H1 (cell line): ENCODE results near the gene BLNK. TPM values are rescaled to one million over a fixed set of nuclear protein-coding genes. Genes with fewer than 3 reads are reported as not detected.
A peak's percentile ranks its signal among the peaks of the same experiment; 100 is the strongest.

Source experiments
- CTCF ChIA-PET: fragments of 300-600 bp; sonication (Branson Sonifier 250); formaldehyde crosslinking; loops from one replicate; lab custom pipeline; 2021; ENCODE audit not compliant: partially characterized antibody; lab: Charles Lee
- POLR2A ChIA-PET: fragments of 300-600 bp; sonication (Branson Sonifier 250); formaldehyde crosslinking; loops from one replicate; lab custom pipeline; 2021; ENCODE audit warnings: inconsistent platforms; ENCODE audit not compliant: partially characterized antibody; lab: Charles Lee
- DNase-seq, 2 experiments: peaks; one replicate each; pipeline versions ENCODE4 v3.0.0 to v3.0.0-alpha.2; 2010 to 2022; ENCODE audit warnings: low spot score in 2 of 2, low read depth in 1 of 2, mixed read lengths in 1 of 2
- FAIRE-seq: peaks from 2 replicates; lab custom pipeline; 2011; peaks lifted over from hg19 to GRCh38; lab: Jason Lieb, UNC
- H2AFZ ChIP-seq: 2 replicates; pipeline ENCODE4 v1.8.1; 2012; ENCODE audit warnings: low read length, inconsistent platforms
- H2AK5ac ChIP-seq: 2 replicates; pipeline ENCODE4 v1.6.1; 2013; ENCODE audit warnings: low read depth, low read length
- H2BK120ac ChIP-seq: replicated peaks from 2 replicates; pipeline ENCODE3; 2013; ENCODE audit warnings: low read depth, low read length, inconsistent platforms
- H2BK12ac ChIP-seq: 2 replicates; pipeline ENCODE4 v1.6.1; 2013; ENCODE audit warnings: low read depth, low read length
- H2BK15ac ChIP-seq: 2 replicates; pipeline ENCODE4 v1.6.1; 2013; ENCODE audit warnings: low read length
- H2BK20ac ChIP-seq: 2 replicates; pipeline ENCODE4 v1.6.1; 2013; ENCODE audit warnings: low read length
- H2BK5ac ChIP-seq: 2 replicates; pipeline ENCODE4 v1.6.1; 2013; ENCODE audit warnings: low read depth, low read length
- H3K14ac ChIP-seq: 2 replicates; pipeline ENCODE4 v1.6.1; 2013; ENCODE audit warnings: inconsistent platforms; ENCODE audit not compliant: insufficient read length
- H3K18ac ChIP-seq: 2 replicates; pipeline ENCODE4 v1.6.1; 2013; ENCODE audit warnings: low read length; ENCODE audit errors: extremely low read depth
- H3K23ac ChIP-seq: 2 replicates; pipeline ENCODE4 v1.6.1; 2013; ENCODE audit warnings: inconsistent platforms; ENCODE audit not compliant: insufficient read length
- H3K23me2 ChIP-seq: 2 replicates; pipeline ENCODE4 v1.6.1; 2013; ENCODE audit warnings: low read depth, low read length
- H3K27ac ChIP-seq: 2 replicates; pipeline ENCODE4 v1.6.1; 2011; ENCODE audit warnings: low read depth, low read length, inconsistent platforms
- H3K27me3 ChIP-seq, 4 experiments: replicated peaks in 1 of 4; 1 replicate in 1 of 4; 2 replicates in 3 of 4; pipeline versions ENCODE4 v1.6.1 to v1.8.1; 2011 to 2013; ENCODE audit warnings: low read length in 3 of 4, mild to moderate bottlenecking in 3 of 4, inconsistent platforms in 2 of 4, mixed read lengths in 2 of 4, moderate library complexity in 1 of 4; ENCODE audit not compliant: control insufficient read depth in 3 of 4, insufficient read depth in 3 of 4; ENCODE audit errors: extremely low read depth in 1 of 4
- H3K36me3 ChIP-seq, 4 experiments: 2 replicates each; pipeline versions ENCODE4 v1.6.1 to v1.8.1; 2011 to 2013; ENCODE audit warnings: mild to moderate bottlenecking in 4 of 4, low read length in 3 of 4, moderate library complexity in 2 of 4, control low read depth in 1 of 4, inconsistent platforms in 1 of 4; ENCODE audit not compliant: insufficient read depth in 4 of 4, control insufficient read depth in 2 of 4
- H3K4ac ChIP-seq: replicated peaks from 2 replicates; pipeline ENCODE3; 2013; ENCODE audit warnings: low read length, low read depth, mixed read lengths, inconsistent platforms; ENCODE audit not compliant: insufficient read length
- H3K4me1 ChIP-seq, 4 experiments: replicated peaks in 1 of 4; 1 replicate in 1 of 4; 2 replicates in 3 of 4; pipeline versions ENCODE4 v1.6.1 to v1.8.1; 2011 to 2013; ENCODE audit warnings: low read length in 3 of 4, inconsistent platforms in 2 of 4, mixed read lengths in 1 of 4; ENCODE audit not compliant: insufficient read depth in 4 of 4, control insufficient read depth in 3 of 4
- H3K4me2 ChIP-seq, 2 experiments: 2 replicates each; pipeline versions ENCODE4 v1.6.1 to v1.8.1; 2011 to 2013; ENCODE audit warnings: low read depth in 2 of 2, low read length in 2 of 2, control low read depth in 1 of 2, inconsistent platforms in 1 of 2, mild to moderate bottlenecking in 1 of 2; ENCODE audit not compliant: insufficient read depth in 1 of 2
- H3K4me3 ChIP-seq, 4 experiments: fragments of 200-600, 300-600 bp in 1 of 4; sonication (generic), shearing (Covaris generic), sonication (Bioruptor Twin) in 1 of 4; 2 replicates each; pipeline versions ENCODE4 v1.5.1 to v1.8.1; 2011 to 2016; ENCODE audit warnings: low read length in 4 of 4, low read depth in 3 of 4, control low read depth in 2 of 4, inconsistent platforms in 2 of 4, mild to moderate bottlenecking in 2 of 4, mixed read lengths in 1 of 4, moderate library complexity in 1 of 4; ENCODE audit not compliant: insufficient read depth in 2 of 4; ENCODE audit errors: extremely low read depth in 1 of 4
- H3K56ac ChIP-seq: replicated peaks from 2 replicates; pipeline ENCODE3; 2013; ENCODE audit warnings: low read depth, mild to moderate bottlenecking, mixed read lengths, low read length, inconsistent platforms; ENCODE audit not compliant: insufficient read length
- H3K79me1 ChIP-seq: 2 replicates; pipeline ENCODE4 v1.6.1; 2013; ENCODE audit warnings: low read depth, low read length, control low read depth
- H3K79me2 ChIP-seq, 2 experiments: 2 replicates each; pipeline versions ENCODE4 v1.6.1 to v1.8.1; 2012 to 2013; ENCODE audit warnings: low read length in 2 of 2, mild to moderate bottlenecking in 2 of 2, inconsistent platforms in 1 of 2; ENCODE audit not compliant: insufficient read depth in 2 of 2, control insufficient read depth in 1 of 2
- H3K9ac ChIP-seq, 4 experiments: replicated peaks in 1 of 4; 1 replicate in 1 of 4; 2 replicates in 3 of 4; pipeline versions ENCODE4 v1.6.1 to v1.8.1; 2011 to 2013; ENCODE audit warnings: low read depth in 3 of 4, low read length in 3 of 4, control low read depth in 2 of 4, mild to moderate bottlenecking in 2 of 4, moderate library complexity in 2 of 4, inconsistent platforms in 1 of 4; ENCODE audit errors: extremely low read depth in 1 of 4
- H3K9me3 ChIP-seq, 2 experiments: 2 replicates each; pipeline versions ENCODE4 v1.6.1 to v1.8.1; 2012 to 2013; ENCODE audit warnings: mild to moderate bottlenecking in 2 of 2, moderate library complexity in 2 of 2, control low read depth in 1 of 2, inconsistent platforms in 1 of 2, low read depth in 1 of 2, low read length in 1 of 2, mixed read lengths in 1 of 2; ENCODE audit not compliant: insufficient read depth in 2 of 2
- H4K20me1 ChIP-seq, 2 experiments: replicated peaks in 1 of 2; 2 replicates each; pipeline versions ENCODE3 to v1.8.1; 2011 to 2013; ENCODE audit warnings: inconsistent platforms in 2 of 2, low read length in 2 of 2, mild to moderate bottlenecking in 1 of 2; ENCODE audit not compliant: insufficient read depth in 2 of 2, control insufficient read depth in 1 of 2
- H4K5ac ChIP-seq: 2 replicates; pipeline ENCODE4 v1.6.1; 2013; ENCODE audit warnings: low read length, low read depth, mixed read lengths, inconsistent platforms; ENCODE audit not compliant: insufficient read length
- H4K8ac ChIP-seq: 2 replicates; pipeline ENCODE4 v1.8.0; 2013; ENCODE audit warnings: mild to moderate bottlenecking, moderate library complexity, low read length, inconsistent platforms; ENCODE audit not compliant: insufficient read depth; ENCODE audit errors: extremely low read depth
- H4K91ac ChIP-seq: replicated peaks from 2 replicates; pipeline ENCODE3; 2013; ENCODE audit warnings: low read length, mixed read lengths, inconsistent platforms; ENCODE audit not compliant: insufficient read length
- CHD2 ChIP-seq: IDR thresholded peaks from 2 replicates; pipeline ENCODE4 v1.6.1; 2012; ENCODE audit warnings: low read length, improper control_type of control experiment
- JUN ChIP-seq: IDR thresholded peaks from 2 replicates; pipeline ENCODE4 v1.6.1; 2011; ENCODE audit warnings: low read depth, mild to moderate bottlenecking, improper control_type of control experiment, low read length
- POLR2AphosphoS5 ChIP-seq: IDR thresholded peaks from 2 replicates; pipeline ENCODE4 v1.6.1; 2011; ENCODE audit warnings: low read depth, low read length
- POU5F1 ChIP-seq: IDR thresholded peaks from 2 replicates; pipeline ENCODE4 v1.6.1; 2011; ENCODE audit warnings: low read depth, mild to moderate bottlenecking, low read length, moderate library complexity
- RFX5 ChIP-seq: IDR thresholded peaks from 2 replicates; pipeline ENCODE4 v1.6.1; 2011; ENCODE audit warnings: low read depth, low read length, improper control_type of control experiment, borderline replicate concordance
- SIX5 ChIP-seq: IDR thresholded peaks from 2 replicates; pipeline ENCODE4 v1.6.1; 2011; ENCODE audit warnings: mild to moderate bottlenecking, low read depth, low read length
- SP4 ChIP-seq: IDR thresholded peaks from 2 replicates; pipeline ENCODE4 v1.6.1; 2012; ENCODE audit warnings: low read length, inconsistent platforms
- TEAD4 ChIP-seq: IDR thresholded peaks from 2 replicates; pipeline ENCODE4 v1.6.1; 2012; ENCODE audit warnings: low read depth, low read length, inconsistent platforms, mixed read lengths
- YY1 ChIP-seq: IDR thresholded peaks from 2 replicates; pipeline ENCODE4 v1.6.1; 2011; ENCODE audit warnings: low read depth, mild to moderate bottlenecking, low read length
- WGBS, 2 experiments: shearing (Covaris generic) in 1 of 2; methylation state at CpG; one replicate each; pipeline versions ENCODE4 v1.1.6 to v1.1.7; 2013 to 2015; ENCODE audit warnings: low lambda C conversion rate in 2 of 2, mixed read lengths in 2 of 2, inconsistent platforms in 1 of 2, low coverage in 1 of 2, missing lambda C conversion rate in 1 of 2; ENCODE audit not compliant: insufficient replicate concordance in 2 of 2, insufficient coverage in 1 of 2, insufficient read length in 1 of 2; ENCODE audit errors: extremely low coverage in 1 of 2, missing lambda C conversion rate in 1 of 2; 5-methylcytosine and 5-hydroxymethylcytosine counted together
- polyA plus RNA-seq, 7 experiments: library from polyadenylated mRNA; depleted of rRNA in 3 of 7; stranded (reverse) in 5 of 7; unstranded in 2 of 7; fragments of >200 nt in 5 of 7; fragments of 200-250 nt in 2 of 7; gene quantifications; 1 replicate in 5 of 7; 2 replicates in 1 of 7; 4 replicates in 1 of 7; pipeline versions ENCODE4 v1.2.1 to v1.2.3, GENCODE V29; 2011 to 2013; ENCODE audit warnings: missing spikeins in 2 of 7, mixed read lengths in 2 of 7
- total RNA-seq: library from RNA; stranded (reverse); fragmentation: NEBNext Ultra II Directional; extraction: Animal tissue kit (Norgen Biotek cat#: 25700); gene quantifications from 2 replicates; pipeline ENCODE4 v1.2.1, GENCODE V29; 2021

Gene BLNK
- total and polyA plus RNA-seq, 2 of the 8 experiments (the other 6 are each of a cell fraction or from before 2014, with no cell fraction given): not detected

DNA sequence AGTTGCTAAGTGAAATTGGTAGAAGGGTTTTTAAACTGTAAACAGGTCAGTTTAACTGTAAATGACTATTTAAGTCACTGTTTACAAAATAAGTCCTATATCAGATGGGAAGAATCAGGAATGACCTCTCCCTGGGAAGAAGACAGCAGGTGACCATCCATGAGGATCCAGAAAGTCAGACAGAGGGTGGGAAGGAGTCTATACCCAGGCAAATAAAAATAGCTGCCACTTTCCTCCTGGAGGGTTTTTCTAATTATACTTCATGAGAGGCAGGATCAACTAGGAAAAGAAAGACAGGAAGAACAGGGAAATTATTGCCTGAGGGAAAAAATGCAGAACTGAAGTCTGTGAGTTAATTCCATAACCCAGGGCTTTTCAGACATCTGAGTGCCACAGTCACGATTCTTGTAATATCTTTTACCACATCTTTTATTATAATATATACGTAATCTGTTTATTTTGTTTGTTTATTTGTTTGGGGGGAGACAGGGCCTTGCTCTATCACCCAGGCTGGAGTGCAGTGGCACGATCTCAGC is 39.9 kb upstream of the BLNK start:
- Histone ChIP-seq H3K23ac (no peak overlapping the region), H2BK5ac (peak overlapping the region; percentile 82; the same call in 1 of the 2 replicates), H3K18ac (no peak overlapping the region), H3K79me2 (no peaks in the 10 kb centered on the region), H3K56ac (no peak overlapping the region), H2BK20ac (no peak overlapping the region), H3K9ac (no peak overlapping the region), H3K36me3 (no peaks in the 10 kb centered on the region), H3K4me1 (peaks cover 3 to 30% (median 29%) of the 10 kb centered on the region in 4 experiments), H3K27ac (no peak overlapping the region), H3K79me1 (no peaks in the 10 kb centered on the region), H4K20me1 (no peaks in the 10 kb centered on the region), H3K4ac (no peak overlapping the region), H3K4me3 (no peak overlapping the region), H3K4me2 (peak overlapping the region in 1 of 2 experiments; percentile 46; a peak in 2 of 4 replicates), H4K8ac (no peak overlapping the region), H3K9me3 (no peaks in the 10 kb centered on the region), H2AFZ (no peak overlapping the region), H3K14ac (no peak overlapping the region), H3K27me3 (no peaks in the 10 kb centered on the region), H3K23me2 (no peaks in the 10 kb centered on the region), H2AK5ac (no peak overlapping the region), H4K5ac (peak overlapping the region; percentile 12), H4K91ac (no peak overlapping the region), H2BK15ac (no peak overlapping the region), H2BK120ac (peak overlapping the region; percentile 48), H2BK12ac (0 out of 2 replicates have a peak overlapping the region, but pooled peaks have one; percentile 10)
- TF ChIP-seq RFX5 (no peak), JUN (no peak), YY1 (no peak), SP4 (no peak), POU5F1 (no peak), TEAD4 (no peak), SIX5 (no peak), CHD2 (no peak), POLR2AphosphoS5 (no peak)
- 85% methylated on average over 3 of the region's 3 CpGs; no CpG with 5 or more reads in 1 of the 2 experiments for WGBS, 2 experiments
- ChIA-PET CTCF (interaction anchor here (0.5 to 4.3 kb wide), 7 partner anchors 12 to 125 kb away, joined by 3 to 20 read pairs (median 7); no protein-coding TSS in a partner anchor), POLR2A (interaction anchor here (0.5 to 1.8 kb wide), 2 partner anchors 23 to 312 kb away, joined by 3 to 5 read pairs; no protein-coding TSS in a partner anchor)
- DNase-seq: no peak
- no peak for FAIRE-seq
